Caco-2 (cell line): ENCODE data around the gene EEIG2. TPM values are rescaled to one million over a fixed set of nuclear protein-coding genes. Genes with fewer than 3 reads are reported as not detected.

Experiments used
- BruUV-seq: library from RNA; stranded (reverse); fragments of 400-500 nt; replicated peaks from 2 replicates; lab custom pipeline; 2021; lab: Mats Ljungman, UMichigan
- CTCF ChIA-PET: fragments of 300-600 bp; sonication (Branson Sonifier 250); formaldehyde crosslinking; loops from one replicate; lab custom pipeline; 2022; ENCODE audit warnings: antibody characterized with exemption; lab: Charles Lee
- POLR2A ChIA-PET: fragments of 300-600 bp; sonication (Branson Sonifier 250); formaldehyde crosslinking; loops from one replicate; lab custom pipeline; 2022; ENCODE audit warnings: antibody characterized with exemption; lab: Charles Lee
- DNase-seq, 2 experiments: peaks; one replicate each; pipeline versions ENCODE4 v3.0.0 to v3.0.0-alpha.2; 2020 to 2022
- H3K27me3 ChIP-seq: replicated peaks from 2 replicates; pipeline ENCODE4 v1.6.0; 2011; ENCODE audit warnings: low read length; ENCODE audit not compliant: control insufficient read depth, insufficient read depth
- H3K36me3 ChIP-seq: 2 replicates; pipeline ENCODE4 v1.5.1; 2011; ENCODE audit warnings: low read length; ENCODE audit not compliant: control insufficient read depth, insufficient read depth
- H3K4me1 ChIP-seq: fragments of 250-450 bp; sonication (Bioruptor Pico); 2 replicates; pipeline ENCODE4 v1.5.1; 2020; ENCODE audit warnings: mild to moderate bottlenecking
- H3K4me3 ChIP-seq: 2 replicates; pipeline ENCODE4 v1.5.1; 2011; ENCODE audit warnings: low read depth, mild to moderate bottlenecking, control low read depth, low read length
- H3K9me3 ChIP-seq: fragments of 250-450 bp; sonication (Bioruptor Pico); 2 replicates; pipeline ENCODE4 v1.5.1; 2020; ENCODE audit warnings: mild to moderate bottlenecking, moderate library complexity
- H3K27ac Mint-ChIP-seq: one replicate; pipeline ENCODE4 v1.8.0; 2022; ENCODE audit warnings: mixed read lengths; ENCODE audit not compliant: unreplicated experiment
- H3K27me3 Mint-ChIP-seq: one replicate; pipeline ENCODE4 v1.8.0; 2022; ENCODE audit warnings: mixed read lengths; ENCODE audit not compliant: insufficient read depth, unreplicated experiment
- H3K36me3 Mint-ChIP-seq: one replicate; pipeline ENCODE4 v1.8.0; 2022; ENCODE audit warnings: mild to moderate bottlenecking, mixed read lengths; ENCODE audit not compliant: insufficient read depth, unreplicated experiment
- H3K4me1 Mint-ChIP-seq: one replicate; pipeline ENCODE4 v1.8.0; 2022; ENCODE audit warnings: low read depth, mixed read lengths; ENCODE audit not compliant: unreplicated experiment
- H3K4me3 Mint-ChIP-seq: one replicate; pipeline ENCODE4 v1.8.0; 2022; ENCODE audit warnings: mild to moderate bottlenecking, moderate library complexity, mixed read lengths; ENCODE audit not compliant: unreplicated experiment
- H3K9me3 Mint-ChIP-seq: one replicate; pipeline ENCODE4 v1.8.0; 2022; ENCODE audit warnings: mixed read lengths; ENCODE audit not compliant: unreplicated experiment
- CTCF ChIP-seq, 2 experiments: fragments of 200-600 bp in 1 of 2; IDR thresholded peaks; 1 replicate in 1 of 2; 2 replicates in 1 of 2; pipeline versions ENCODE4 v1.5.1 to v1.8.0; 2011 to 2022; ENCODE audit warnings: antibody characterized with exemption in 1 of 2, control low read depth in 1 of 2, inconsistent platforms in 1 of 2, low read depth in 1 of 2, low read length in 1 of 2, mild to moderate bottlenecking in 1 of 2, moderate library complexity in 1 of 2; ENCODE audit not compliant: insufficient read depth in 1 of 2, severe bottlenecking in 1 of 2, unreplicated experiment in 1 of 2
- intact Hi-C: fragments of 100-400 bp; cut with micrococcal nuclease; formaldehyde crosslinking; loops from one replicate; pipeline ENCODE4 v1.10.0; 2022; ENCODE audit not compliant: unreplicated experiment
- total RNA-seq: library from RNA; stranded (reverse); gene quantifications from 2 replicates; pipeline ENCODE4 v1.2.3, GENCODE V29; 2022

EEIG2 gene
- total RNA-seq, 1 experiment from 2014 or later = 3.1 TPM

GRCh38 chr1:108575375-108575774, 15.5 kb downstream of the EEIG2 start:
- DNase-seq = no peak
- H3K36me3 ChIP-seq = no peaks in the 10 kb centered on the region
- no peak for TF ChIP-seq CTCF (IDR thresholded peaks at IDR 0.05; ENCODE audit: insufficient read depth in 1 of 2, low read depth in 1 of 2, low read length in 1 of 2, severe bottlenecking in 1 of 2, unreplicated experiment in 1 of 2)
- no peaks in the 10 kb centered on the region for H3K9me3 ChIP-seq
- Mint-ChIP-seq H3K9me3 (no peaks in the 10 kb centered on the region), H3K4me3 (no peak overlapping the region), H3K27ac (no peak overlapping the region), H3K36me3 (no peaks in the 10 kb centered on the region), H3K4me1 (no peaks in the 10 kb centered on the region), H3K27me3 (no peaks in the 10 kb centered on the region)
- ChIA-PET POLR2A (no interaction called here), CTCF (no interaction called here)
- no peak overlapping the region for H3K4me3 ChIP-seq
- no peaks in the 10 kb centered on the region for H3K27me3 ChIP-seq
- intact Hi-C loops = no loop called here
- BruUV-seq = no TSS peak
- no peaks in the 10 kb centered on the region for H3K4me1 ChIP-seq

GRCh38 chr1:108583757-108584427, 24.0 kb downstream of the EEIG2 start:
- no peaks in the 10 kb centered on the region for H3K36me3 Mint-ChIP-seq
- H3K4me3 Mint-ChIP-seq = no peak overlapping the region
- ChIA-PET POLR2A (no interaction called here), CTCF (no interaction called here)
- H3K27ac Mint-ChIP-seq = no peak overlapping the region
- no peaks in the 10 kb centered on the region for H3K9me3 Mint-ChIP-seq
- intact Hi-C loops = no loop called here
- Histone ChIP-seq H3K4me1 (no peaks in the 10 kb centered on the region), H3K9me3 (no peaks in the 10 kb centered on the region), H3K36me3 (no peaks in the 10 kb centered on the region), H3K4me3 (no peak overlapping the region), H3K27me3 (no peaks in the 10 kb centered on the region)
- no peaks in the 10 kb centered on the region for H3K4me1 Mint-ChIP-seq
- DNase-seq = no peak
- no peak for TF ChIP-seq CTCF (IDR thresholded peaks at IDR 0.05; ENCODE audit: insufficient read depth in 1 of 2, low read depth in 1 of 2, low read length in 1 of 2, severe bottlenecking in 1 of 2, unreplicated experiment in 1 of 2)
- no TSS peak for BruUV-seq
- no peaks in the 10 kb centered on the region for H3K27me3 Mint-ChIP-seq

- Histone ChIP-seq H3K36me3 (no peaks in the 10 kb centered on the region), H3K4me3 (no peak overlapping the region), H3K27me3 (no peaks in the 10 kb centered on the region), H3K4me1 (no peaks in the 10 kb centered on the region), H3K9me3 (no peaks in the 10 kb centered on the region)
- Mint-ChIP-seq H3K9me3 (no peaks in the 10 kb centered on the region), H3K27me3 (no peaks in the 10 kb centered on the region), H3K4me3 (no peak overlapping the region), H3K27ac (no peak overlapping the region), H3K36me3 (no peaks in the 10 kb centered on the region), H3K4me1 (no peaks in the 10 kb centered on the region)
- no TSS peak for BruUV-seq
- no peak for DNase-seq
- intact Hi-C loops = no loop called here
- POLR2A ChIA-PET = no interaction called here
- CTCF ChIA-PET = no interaction called here
- no peak for TF ChIP-seq CTCF (IDR thresholded peaks at IDR 0.05; ENCODE audit: insufficient read depth in 1 of 2, low read depth in 1 of 2, low read length in 1 of 2, severe bottlenecking in 1 of 2, unreplicated experiment in 1 of 2)
Observed at GRCh38 chr1:108584428-108584856, 24.5 kb downstream of the EEIG2 start.
